Astrocyte (in vitro differentiated cells and primary cell): Measurements from ENCODE around the gene CISD2.
"Not testable (repeated sequence)": the region's sequence is repeated elsewhere in the genome, so short reads cannot be mapped to it uniquely, and the experiment has no call there.

ENCODE experiments used
- EZH2 ChIP-seq: IDR thresholded peaks from 2 replicates; pipeline ENCODE4 v1.6.1; 2012; ENCODE audit warnings: mild to moderate bottlenecking, low read length, inconsistent platforms; ENCODE audit not compliant: insufficient read depth
- TF ChIP-seq, protein P1 (sequence below): IDR thresholded peaks from 2 replicates; pipeline ENCODE4 v1.5.1; 2011; ENCODE audit warnings: low read depth, mild to moderate bottlenecking, inconsistent platforms, low read length, moderate library complexity; ENCODE audit not compliant: insufficient read depth

DNA sequence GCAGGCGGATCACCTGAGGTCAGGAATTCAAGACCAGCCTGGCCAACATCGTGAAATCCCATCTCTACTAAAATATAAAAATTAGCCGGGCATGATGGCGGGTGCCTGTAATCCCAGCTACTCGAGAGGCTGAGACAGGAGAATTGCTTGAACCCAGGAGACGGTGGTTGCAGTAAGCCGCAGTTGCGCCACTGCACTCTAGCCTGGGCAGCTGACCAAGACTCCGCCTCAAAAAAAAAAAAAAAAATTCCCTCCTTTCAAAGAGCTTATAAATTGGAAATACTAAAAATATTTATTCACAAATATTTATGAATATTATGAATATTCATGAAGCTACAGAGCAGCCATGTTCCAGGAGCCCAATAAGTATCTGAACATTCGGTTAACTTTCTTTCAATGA is 49.7 kb upstream of the CISD2 start:
- TF ChIP-seq EZH2: not testable (repeated sequence)
- TF ChIP-seq, protein P1, sequence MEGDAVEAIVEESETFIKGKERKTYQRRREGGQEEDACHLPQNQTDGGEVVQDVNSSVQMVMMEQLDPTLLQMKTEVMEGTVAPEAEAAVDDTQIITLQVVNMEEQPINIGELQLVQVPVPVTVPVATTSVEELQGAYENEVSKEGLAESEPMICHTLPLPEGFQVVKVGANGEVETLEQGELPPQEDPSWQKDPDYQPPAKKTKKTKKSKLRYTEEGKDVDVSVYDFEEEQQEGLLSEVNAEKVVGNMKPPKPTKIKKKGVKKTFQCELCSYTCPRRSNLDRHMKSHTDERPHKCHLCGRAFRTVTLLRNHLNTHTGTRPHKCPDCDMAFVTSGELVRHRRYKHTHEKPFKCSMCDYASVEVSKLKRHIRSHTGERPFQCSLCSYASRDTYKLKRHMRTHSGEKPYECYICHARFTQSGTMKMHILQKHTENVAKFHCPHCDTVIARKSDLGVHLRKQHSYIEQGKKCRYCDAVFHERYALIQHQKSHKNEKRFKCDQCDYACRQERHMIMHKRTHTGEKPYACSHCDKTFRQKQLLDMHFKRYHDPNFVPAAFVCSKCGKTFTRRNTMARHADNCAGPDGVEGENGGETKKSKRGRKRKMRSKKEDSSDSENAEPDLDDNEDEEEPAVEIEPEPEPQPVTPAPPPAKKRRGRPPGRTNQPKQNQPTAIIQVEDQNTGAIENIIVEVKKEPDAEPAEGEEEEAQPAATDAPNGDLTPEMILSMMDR: not testable (repeated sequence)
